Neural crest cell (in vitro differentiated cells): ENCODE results near the gene ACSL3. TPM values are rescaled to one million over a fixed set of nuclear protein-coding genes. Genes with fewer than 3 reads are reported as not detected.

Experiments
- DNase-seq: peaks from one replicate; pipeline ENCODE4 v3.0.0; 2021; ENCODE audit warnings: low read depth, mixed read lengths, low spot score
- H3K27ac Mint-ChIP-seq: one replicate; pipeline ENCODE4 v1.8.0; 2021; ENCODE audit warnings: mild to moderate bottlenecking, mixed read lengths; ENCODE audit not compliant: unreplicated experiment
- H3K27me3 Mint-ChIP-seq: 2 replicates; pipeline ENCODE4 v1.8.0; 2021; ENCODE audit warnings: low read depth, mild to moderate bottlenecking, mixed read lengths
- H3K36me3 Mint-ChIP-seq: 2 replicates; pipeline ENCODE4 v1.8.0; 2021; ENCODE audit warnings: low read depth, mild to moderate bottlenecking, mixed read lengths
- H3K4me1 Mint-ChIP-seq: 2 replicates; pipeline ENCODE4 v1.8.0; 2021; ENCODE audit warnings: mixed read lengths
- H3K4me3 Mint-ChIP-seq: one replicate; pipeline ENCODE4 v1.8.0; 2021; ENCODE audit warnings: mild to moderate bottlenecking, mixed read lengths
- H3K9me3 Mint-ChIP-seq: 2 replicates; pipeline ENCODE4 v1.8.0; 2021; ENCODE audit warnings: mixed read lengths
- total RNA-seq: library from RNA; stranded (reverse); gene quantifications from 2 replicates; pipeline ENCODE4 v1.2.1, GENCODE V29; 2021
- TF ChIP-seq, protein P1 (sequence below): fragments of 200-600 bp; sonication (generic); conservative IDR thresholded peaks from 2 replicates; pipeline ENCODE4 v1.5.0; 2021; ENCODE audit warnings: antibody characterized with exemption, mild to moderate bottlenecking

Gene ACSL3
- total RNA-seq, 1 donor from 2014 or later, result 89.5 TPM

DNA sequence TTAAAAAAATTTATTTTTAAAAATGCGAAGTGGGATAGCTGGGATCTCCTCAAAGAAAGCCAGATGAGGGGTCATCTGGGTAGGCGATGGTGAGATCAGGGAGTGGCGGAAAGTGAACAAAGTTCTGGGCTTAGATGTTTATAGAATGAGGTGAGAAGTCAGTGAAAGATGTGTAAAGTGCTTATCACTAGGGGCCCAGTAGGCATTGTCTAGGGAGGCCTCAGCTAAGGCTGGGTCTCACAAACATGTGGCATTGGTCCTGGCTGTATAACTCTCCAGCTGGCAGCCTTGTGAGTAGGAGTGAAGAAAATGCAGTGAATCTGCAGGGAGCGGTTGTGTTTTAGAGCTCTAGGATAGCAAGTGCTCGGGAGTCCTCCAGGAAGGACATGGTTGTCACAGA, 10.5 kb downstream of the ACSL3 start:
- no peaks in the 10 kb centered on the region for H3K36me3 Mint-ChIP-seq
- H3K4me1 Mint-ChIP-seq, result peaks cover 15% of the 10 kb centered on the region
- no peaks in the 10 kb centered on the region for H3K27me3 Mint-ChIP-seq
- H3K9me3 Mint-ChIP-seq, result peaks cover 3% of the 10 kb centered on the region
- no peak overlapping the region for H3K4me3 Mint-ChIP-seq
- no peak overlapping the region for H3K27ac Mint-ChIP-seq
- TF ChIP-seq, protein P1, sequence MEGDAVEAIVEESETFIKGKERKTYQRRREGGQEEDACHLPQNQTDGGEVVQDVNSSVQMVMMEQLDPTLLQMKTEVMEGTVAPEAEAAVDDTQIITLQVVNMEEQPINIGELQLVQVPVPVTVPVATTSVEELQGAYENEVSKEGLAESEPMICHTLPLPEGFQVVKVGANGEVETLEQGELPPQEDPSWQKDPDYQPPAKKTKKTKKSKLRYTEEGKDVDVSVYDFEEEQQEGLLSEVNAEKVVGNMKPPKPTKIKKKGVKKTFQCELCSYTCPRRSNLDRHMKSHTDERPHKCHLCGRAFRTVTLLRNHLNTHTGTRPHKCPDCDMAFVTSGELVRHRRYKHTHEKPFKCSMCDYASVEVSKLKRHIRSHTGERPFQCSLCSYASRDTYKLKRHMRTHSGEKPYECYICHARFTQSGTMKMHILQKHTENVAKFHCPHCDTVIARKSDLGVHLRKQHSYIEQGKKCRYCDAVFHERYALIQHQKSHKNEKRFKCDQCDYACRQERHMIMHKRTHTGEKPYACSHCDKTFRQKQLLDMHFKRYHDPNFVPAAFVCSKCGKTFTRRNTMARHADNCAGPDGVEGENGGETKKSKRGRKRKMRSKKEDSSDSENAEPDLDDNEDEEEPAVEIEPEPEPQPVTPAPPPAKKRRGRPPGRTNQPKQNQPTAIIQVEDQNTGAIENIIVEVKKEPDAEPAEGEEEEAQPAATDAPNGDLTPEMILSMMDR, result no peak
- no peak for DNase-seq

DNA sequence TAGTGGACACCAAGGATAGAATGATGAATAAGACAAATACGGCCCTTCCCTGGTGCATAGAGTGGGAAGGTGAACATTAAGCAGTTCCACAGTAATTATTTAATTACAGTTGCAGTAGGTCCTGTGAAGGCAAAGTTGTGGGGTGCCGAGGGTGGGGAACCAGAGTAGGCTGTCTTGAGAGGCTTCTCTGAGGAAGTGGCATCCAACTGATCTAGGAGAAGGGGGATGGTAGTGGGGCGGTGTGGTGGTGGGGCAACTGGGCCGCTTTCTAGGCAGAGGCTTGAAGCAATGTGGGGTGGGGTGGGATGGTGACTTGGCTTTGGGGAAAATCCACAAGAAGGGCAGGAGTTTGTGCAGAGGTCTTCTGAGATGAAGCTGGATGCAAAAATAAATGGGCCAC, 11.7 kb downstream of the ACSL3 start:
- Mint-ChIP-seq H3K4me3 (no peak overlapping the region), H3K36me3 (no peaks in the 10 kb centered on the region), H3K4me1 (peaks cover 18% of the 10 kb centered on the region), H3K9me3 (peaks cover 6% of the 10 kb centered on the region), H3K27me3 (no peaks in the 10 kb centered on the region), H3K27ac (no peak overlapping the region)
- TF ChIP-seq, protein P1, result no peak
- no peak for DNase-seq

DNA sequence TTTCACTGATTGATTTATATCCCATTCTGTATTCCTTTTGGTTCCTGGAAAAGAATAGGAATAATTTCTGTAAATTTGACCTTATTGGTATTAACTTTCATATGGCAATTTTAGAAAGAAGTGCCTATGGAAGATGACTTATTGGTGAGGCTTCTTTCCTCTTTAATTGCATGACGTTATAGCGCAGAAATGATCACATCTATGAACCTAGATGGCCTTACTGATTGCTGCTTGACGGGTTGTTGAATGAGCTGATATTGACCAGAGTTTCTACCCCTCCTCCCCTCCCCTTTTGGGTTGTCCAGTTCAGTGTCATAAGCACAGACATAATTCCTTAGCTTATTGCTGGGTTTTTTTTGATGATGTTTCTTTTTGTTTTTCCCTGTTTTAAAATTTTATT, 14.6 kb downstream of the ACSL3 start:
- Mint-ChIP-seq H3K36me3 (no peaks in the 10 kb centered on the region), H3K27ac (no peak overlapping the region), H3K4me3 (no peak overlapping the region), H3K4me1 (peaks cover 38% of the 10 kb centered on the region), H3K9me3 (peaks cover 6% of the 10 kb centered on the region), H3K27me3 (no peaks in the 10 kb centered on the region)
- TF ChIP-seq, protein P1, result no peak
- DNase-seq, result no peak

DNA sequence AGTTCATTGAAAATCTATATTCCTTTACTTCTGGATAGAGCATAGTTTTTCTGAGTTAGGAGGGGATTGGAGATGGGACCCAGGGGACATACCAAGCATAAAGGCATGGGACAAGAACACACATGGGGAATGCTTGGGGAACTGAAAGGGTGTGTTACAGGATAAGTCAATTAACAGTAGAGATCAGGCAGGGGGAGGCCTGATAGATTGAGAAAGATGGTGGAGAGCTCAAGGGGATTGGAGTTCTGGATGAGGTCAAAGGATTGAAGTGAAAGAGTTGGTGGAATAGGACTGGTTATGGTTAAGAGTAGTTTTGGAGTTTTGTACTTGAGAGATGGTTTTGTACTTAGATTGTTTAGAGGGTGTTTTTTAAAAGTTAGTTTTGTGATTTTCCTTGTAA, 16.1 kb downstream of the ACSL3 start:
- Mint-ChIP-seq H3K36me3 (no peaks in the 10 kb centered on the region), H3K4me1 (peaks cover 42% of the 10 kb centered on the region), H3K9me3 (peaks cover 6% of the 10 kb centered on the region), H3K27ac (no peak overlapping the region), H3K27me3 (no peaks in the 10 kb centered on the region), H3K4me3 (no peak overlapping the region)
- DNase-seq, result no peak
- TF ChIP-seq, protein P1, result no peak

DNA sequence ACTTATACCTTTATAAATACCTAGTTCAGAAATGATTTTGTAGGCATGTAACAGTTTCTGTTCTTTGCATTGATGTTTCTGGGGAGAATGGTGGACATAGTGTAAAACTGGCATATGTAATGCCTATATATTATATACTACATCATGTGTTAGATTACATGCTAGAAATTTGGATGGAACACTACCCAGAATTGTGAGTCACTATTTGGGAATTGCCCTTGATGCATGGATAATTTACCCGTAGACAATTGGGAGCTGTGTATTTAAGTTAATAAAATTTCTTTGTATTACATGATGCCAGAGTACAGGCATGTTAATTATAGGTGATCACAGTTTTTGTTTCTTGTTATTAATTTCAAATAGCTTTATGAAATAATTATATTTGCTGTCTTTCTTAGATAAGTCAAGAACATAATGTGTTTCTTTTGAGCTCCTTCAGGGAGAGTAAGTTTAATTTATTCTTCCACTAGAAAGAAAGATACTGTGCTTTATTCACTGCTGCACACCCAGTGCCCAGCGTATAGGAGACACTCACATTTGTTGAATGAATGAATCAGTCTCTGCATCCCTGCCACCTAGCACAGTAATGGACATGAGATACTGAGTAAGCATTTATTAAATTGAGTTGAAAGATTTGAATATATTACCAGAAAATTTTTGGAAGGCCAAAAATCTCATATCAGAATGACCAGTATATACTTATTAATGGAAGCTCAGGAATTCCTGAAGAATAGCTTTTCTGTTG, 16.9 kb downstream of the ACSL3 start:
- Mint-ChIP-seq H3K4me1 (peaks cover 42% of the 10 kb centered on the region), H3K9me3 (peaks cover 6% of the 10 kb centered on the region), H3K27me3 (no peaks in the 10 kb centered on the region), H3K27ac (no peak overlapping the region), H3K36me3 (no peaks in the 10 kb centered on the region), H3K4me3 (no peak overlapping the region)
- no peak for DNase-seq
- TF ChIP-seq, protein P1, result no peak
